ENCODE data around the gene TRIOBP.

DNA sequence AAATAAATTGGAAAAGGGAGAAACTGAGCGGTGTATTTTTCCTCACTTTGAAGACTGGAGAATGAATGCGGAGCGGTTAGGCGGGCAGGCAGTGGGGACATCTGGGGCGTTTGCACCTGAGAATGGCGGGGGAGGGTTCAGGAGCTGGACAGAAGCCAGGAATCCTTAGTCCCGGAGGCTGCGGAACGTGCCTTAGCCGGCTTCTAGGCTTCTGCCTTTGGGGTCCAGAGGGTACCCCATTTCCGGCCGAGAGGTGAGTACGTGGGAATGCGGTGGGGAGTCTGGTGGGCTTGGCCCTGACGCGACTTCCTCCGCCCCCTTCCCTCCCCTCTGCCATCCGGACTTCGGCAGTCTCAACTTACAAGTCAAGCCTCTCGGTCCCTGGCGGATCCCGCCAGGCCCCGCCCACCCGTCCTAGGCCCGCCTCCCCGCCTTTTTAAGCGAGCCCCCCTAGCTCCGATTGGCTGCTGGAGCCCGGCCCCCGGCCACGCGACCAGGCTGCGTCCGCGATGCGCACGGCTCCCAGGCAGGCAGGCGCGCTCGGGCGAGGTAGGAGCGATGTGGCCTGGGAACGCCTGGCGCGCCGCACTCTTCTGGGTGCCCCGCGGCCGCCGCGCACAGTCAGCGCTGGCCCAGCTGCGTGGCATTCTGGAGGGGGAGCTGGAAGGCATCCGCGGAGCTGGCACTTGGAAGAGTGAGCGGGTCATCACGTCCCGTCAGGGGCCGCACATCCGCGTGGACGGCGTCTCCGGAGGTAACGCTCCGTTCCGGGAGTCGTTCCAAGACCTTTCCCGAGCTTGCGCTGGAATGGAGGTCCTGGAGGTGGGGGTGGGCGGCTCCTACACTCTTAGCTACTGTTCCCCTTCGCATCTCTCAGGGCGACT, 110.8 kb downstream of the TRIOBP start, which contains the start of gene GCAT:
- TF ChIP-seq CHD4 (IDR thresholded peaks at IDR 0.05; ENCODE audit: borderline replicate concordance, low read length) (no peak), ZNF530 (CRISPR knock-in tag; IDR thresholded peaks at IDR 0.05; ENCODE audit: low read depth) (no peak), ZFP36L2 (CRISPR knock-in tag; IDR thresholded peaks at IDR 0.05) (no peak), FOXM1 (CRISPR knock-in tag; IDR thresholded peaks at IDR 0.05) (no peak), NFIC (IDR thresholded peaks at IDR 0.05; ENCODE audit: low read length) (peak; percentile 70), GTF2F1 (IDR thresholded peaks at IDR 0.05; ENCODE audit: low read length) (no peak), MZF1 (CRISPR knock-in tag; IDR thresholded peaks at IDR 0.05; ENCODE audit: borderline replicate concordance) (no peak), CEBPB (IDR thresholded peaks at IDR 0.05; ENCODE audit: borderline replicate concordance, low read depth, low read length) (no peak), PHF8 (CRISPR knock-in tag; IDR thresholded peaks at IDR 0.05) (peak; percentile 52; the same call in 1 of the 2 replicates), NCOA1 (CRISPR knock-in tag; IDR thresholded peaks at IDR 0.05) (no peak), HNRNPLL (IDR thresholded peaks at IDR 0.05; ENCODE audit: low read depth, low read length, poor library complexity, severe bottlenecking) (peak; percentile 78)
- TF ChIP-seq, protein P1, sequence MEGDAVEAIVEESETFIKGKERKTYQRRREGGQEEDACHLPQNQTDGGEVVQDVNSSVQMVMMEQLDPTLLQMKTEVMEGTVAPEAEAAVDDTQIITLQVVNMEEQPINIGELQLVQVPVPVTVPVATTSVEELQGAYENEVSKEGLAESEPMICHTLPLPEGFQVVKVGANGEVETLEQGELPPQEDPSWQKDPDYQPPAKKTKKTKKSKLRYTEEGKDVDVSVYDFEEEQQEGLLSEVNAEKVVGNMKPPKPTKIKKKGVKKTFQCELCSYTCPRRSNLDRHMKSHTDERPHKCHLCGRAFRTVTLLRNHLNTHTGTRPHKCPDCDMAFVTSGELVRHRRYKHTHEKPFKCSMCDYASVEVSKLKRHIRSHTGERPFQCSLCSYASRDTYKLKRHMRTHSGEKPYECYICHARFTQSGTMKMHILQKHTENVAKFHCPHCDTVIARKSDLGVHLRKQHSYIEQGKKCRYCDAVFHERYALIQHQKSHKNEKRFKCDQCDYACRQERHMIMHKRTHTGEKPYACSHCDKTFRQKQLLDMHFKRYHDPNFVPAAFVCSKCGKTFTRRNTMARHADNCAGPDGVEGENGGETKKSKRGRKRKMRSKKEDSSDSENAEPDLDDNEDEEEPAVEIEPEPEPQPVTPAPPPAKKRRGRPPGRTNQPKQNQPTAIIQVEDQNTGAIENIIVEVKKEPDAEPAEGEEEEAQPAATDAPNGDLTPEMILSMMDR (CRISPR knock-in tag; IDR thresholded peaks at IDR 0.05), result peak; percentile 5; the same call in 1 of the 2 replicates
- TF ChIP-seq, protein P2, sequence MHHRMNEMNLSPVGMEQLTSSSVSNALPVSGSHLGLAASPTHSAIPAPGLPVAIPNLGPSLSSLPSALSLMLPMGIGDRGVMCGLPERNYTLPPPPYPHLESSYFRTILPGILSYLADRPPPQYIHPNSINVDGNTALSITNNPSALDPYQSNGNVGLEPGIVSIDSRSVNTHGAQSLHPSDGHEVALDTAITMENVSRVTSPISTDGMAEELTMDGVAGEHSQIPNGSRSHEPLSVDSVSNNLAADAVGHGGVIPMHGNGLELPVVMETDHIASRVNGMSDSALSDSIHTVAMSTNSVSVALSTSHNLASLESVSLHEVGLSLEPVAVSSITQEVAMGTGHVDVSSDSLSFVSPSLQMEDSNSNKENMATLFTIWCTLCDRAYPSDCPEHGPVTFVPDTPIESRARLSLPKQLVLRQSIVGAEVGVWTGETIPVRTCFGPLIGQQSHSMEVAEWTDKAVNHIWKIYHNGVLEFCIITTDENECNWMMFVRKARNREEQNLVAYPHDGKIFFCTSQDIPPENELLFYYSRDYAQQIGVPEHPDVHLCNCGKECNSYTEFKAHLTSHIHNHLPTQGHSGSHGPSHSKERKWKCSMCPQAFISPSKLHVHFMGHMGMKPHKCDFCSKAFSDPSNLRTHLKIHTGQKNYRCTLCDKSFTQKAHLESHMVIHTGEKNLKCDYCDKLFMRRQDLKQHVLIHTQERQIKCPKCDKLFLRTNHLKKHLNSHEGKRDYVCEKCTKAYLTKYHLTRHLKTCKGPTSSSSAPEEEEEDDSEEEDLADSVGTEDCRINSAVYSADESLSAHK (CRISPR knock-in tag; IDR thresholded peaks at IDR 0.05; ENCODE audit: borderline replicate concordance), result no peak
- TF ChIP-seq, protein P3, sequence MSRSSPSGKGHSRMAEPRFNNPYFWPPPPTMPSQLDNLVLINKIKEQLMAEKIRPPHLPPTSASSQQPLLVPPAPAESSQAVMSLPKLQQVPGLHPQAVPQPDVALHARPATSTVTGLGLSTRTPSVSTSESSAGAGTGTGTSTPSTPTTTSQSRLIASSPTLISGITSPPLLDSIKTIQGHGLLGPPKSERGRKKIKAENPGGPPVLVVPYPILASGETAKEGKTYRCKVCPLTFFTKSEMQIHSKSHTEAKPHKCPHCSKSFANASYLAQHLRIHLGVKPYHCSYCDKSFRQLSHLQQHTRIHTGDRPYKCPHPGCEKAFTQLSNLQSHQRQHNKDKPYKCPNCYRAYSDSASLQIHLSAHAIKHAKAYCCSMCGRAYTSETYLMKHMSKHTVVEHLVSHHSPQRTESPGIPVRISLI (CRISPR knock-in tag; IDR thresholded peaks at IDR 0.05; ENCODE audit: borderline replicate concordance), result no peak
